Gastroesophageal sphincter (tissue), 4 donors: ENCODE results near the gene TLE3. TPM values are rescaled to one million over a fixed set of nuclear protein-coding genes. Genes with fewer than 3 reads are reported as not detected.

Experiments
- ATAC-seq: fragments of 150-250 bp; one replicate; pipeline ENCODE4 v1.9.1; 2016; ENCODE audit warnings: mild to moderate bottlenecking, moderate library complexity
- H3K27ac ChIP-seq, 4 donors: fragments of 200-600 bp; sonication (generic) in 3 of 4; 1 replicate in 3 of 4; 2 replicates in 1 of 4; pipeline ENCODE4 v1.5.1; 2016 to 2019
- H3K27me3 ChIP-seq: fragments of 200-600 bp; sonication (generic); one replicate; pipeline ENCODE4 v1.5.1; 2019
- H3K36me3 ChIP-seq, 2 donors: fragments of 200-600 bp; sonication (generic); one replicate each; pipeline ENCODE4 v1.5.1; 2019; ENCODE audit warnings: control low read depth in 1 of 2
- H3K4me1 ChIP-seq, 3 donors: fragments of 200-600 bp; sonication (generic); 1 replicate in 2 of 3; 2 replicates in 1 of 3; pipeline ENCODE4 v1.5.1; 2016 to 2019; ENCODE audit warnings: control low read depth in 2 of 3
- H3K4me3 ChIP-seq, 2 donors: fragments of 200-600 bp; sonication (generic); one replicate each; pipeline ENCODE4 v1.5.1; 2019; ENCODE audit warnings: mild to moderate bottlenecking in 1 of 2, moderate library complexity in 1 of 2
- H3K9me3 ChIP-seq, 3 donors: fragments of 200-600 bp; sonication (generic); one replicate each; pipeline ENCODE4 v1.5.1; 2017 to 2019; ENCODE audit warnings: control low read depth in 2 of 3
- CTCF ChIP-seq, 4 experiments: fragments of 200-600 bp in 2 of 4; fragments of 450-650 bp in 2 of 4; sonication (generic) in 1 of 4; IDR thresholded peaks; one replicate each; pipeline ENCODE4 v1.5.1; 2017 to 2019; ENCODE audit warnings: antibody characterized with exemption in 4 of 4, mild to moderate bottlenecking in 2 of 4, moderate library complexity in 2 of 4
- EP300 ChIP-seq: sonication (generic); formaldehyde crosslinking; IDR thresholded peaks from one replicate; pipeline ENCODE4 v1.6.1; 2017; ENCODE audit warnings: antibody characterized with exemption, mild to moderate bottlenecking
- POLR2A ChIP-seq, 2 donors: fragments of 450-650 bp; IDR thresholded peaks; one replicate each; pipeline ENCODE4 v1.6.1; 2017; ENCODE audit warnings: antibody characterized with exemption in 2 of 2, mild to moderate bottlenecking in 2 of 2, moderate library complexity in 1 of 2
- POLR2AphosphoS5 ChIP-seq: sonication (generic); formaldehyde crosslinking; IDR thresholded peaks from one replicate; pipeline ENCODE4 v1.6.1; 2017; ENCODE audit warnings: antibody characterized with exemption
- WGBS, 2 donors: methylation state at CpG; one replicate each; pipeline ENCODE4 v1.1.5; 2018; ENCODE audit warnings: low coverage in 1 of 2; 5-methylcytosine and 5-hydroxymethylcytosine counted together
- total RNA-seq, 4 donors: library from RNA; depleted of rRNA; stranded (reverse); fragments of >200 nt; gene quantifications; one replicate each; pipeline ENCODE4 v1.1.0, GENCODE V29; 2016

Gene TLE3
- total RNA-seq, 4 donors from 2014 or later, result 32.4 to 81.6 (median 62.6) TPM

GRCh38 chr15:70109531-70109930, 11.8 kb upstream of the TLE3 start:
- WGBS, 2 donors, result 89% methylated on average over 3 of the region's 3 CpGs; no CpG with 5 or more reads in 1 of the 2 donors
- no peaks in the 10 kb centered on the region for H3K9me3 ChIP-seq
- H3K4me3 ChIP-seq, result no peak overlapping the region
- no peak for ATAC-seq
- peaks cover 0 to 18% (median 12%) of the 10 kb centered on the region in 3 donors for H3K4me1 ChIP-seq
- TF ChIP-seq POLR2AphosphoS5 (no peak), EP300 (no peak), POLR2A (IDR thresholded peaks at IDR 0.05) (no peak), CTCF (IDR thresholded peaks at IDR 0.05) (no peak)
- no peaks in the 10 kb centered on the region for H3K36me3 ChIP-seq
- no peaks in the 10 kb centered on the region for H3K27me3 ChIP-seq
- H3K27ac ChIP-seq, result no peak overlapping the region

- Histone ChIP-seq H3K4me1 (peaks cover 0 to 31% (median 23%) of the 10 kb centered on the region in 3 donors), H3K9me3 (no peaks in the 10 kb centered on the region), H3K4me3 (no peak overlapping the region), H3K27me3 (no peaks in the 10 kb centered on the region), H3K27ac (no peak overlapping the region), H3K36me3 (no peaks in the 10 kb centered on the region)
- TF ChIP-seq POLR2A (IDR thresholded peaks at IDR 0.05) (no peak), EP300 (no peak), CTCF (IDR thresholded peaks at IDR 0.05) (no peak), POLR2AphosphoS5 (no peak)
- ATAC-seq, result no peak
- 83 to 90% methylated on average over 2 to 6 of the region's 7 CpGs for WGBS, 2 donors
These were observed 6.3 kb upstream of the TLE3 start for GRCh38 chr15:70103880-70104626.

GRCh38 chr15:70102827-70103226, 5.1 kb upstream of the TLE3 start:
- WGBS, 2 donors, result 100% methylated on average over 1 to 2 of the region's 3 CpGs

GRCh38 chr15:70101459-70102113, 3.9 kb upstream of the TLE3 start:
- no peak for ATAC-seq

More at GRCh38 chr15:70102827-70103226, 5.1 kb upstream of the TLE3 start:
- Histone ChIP-seq H3K36me3 (no peaks in the 10 kb centered on the region), H3K27ac (no peak overlapping the region), H3K27me3 (no peaks in the 10 kb centered on the region), H3K4me1 (peaks cover 0 to 42% (median 29%) of the 10 kb centered on the region in 3 donors), H3K9me3 (no peaks in the 10 kb centered on the region), H3K4me3 (no peak overlapping the region)
- TF ChIP-seq EP300, result no peak
- no peak for TF ChIP-seq CTCF (IDR thresholded peaks at IDR 0.05)
- TF ChIP-seq POLR2A (IDR thresholded peaks at IDR 0.05), result no peak
- TF ChIP-seq POLR2AphosphoS5, result no peak
- no peak for ATAC-seq

More at GRCh38 chr15:70101459-70102113, 3.9 kb upstream of the TLE3 start:
- H3K27me3 ChIP-seq, result no peaks in the 10 kb centered on the region
- 6% methylated on average over 12 of the region's 12 CpGs for WGBS, 2 donors
- H3K27ac ChIP-seq, result peak overlapping the region in 3 of 4 donors; percentile 79 to 97 (median 96)
- peaks cover 0 to 42% (median 29%) of the 10 kb centered on the region in 3 donors for H3K4me1 ChIP-seq
- no peaks in the 10 kb centered on the region for H3K36me3 ChIP-seq
- peak overlapping the region in 1 of 2 donors; percentile 93 for H3K4me3 ChIP-seq
- no peaks in the 10 kb centered on the region for H3K9me3 ChIP-seq
- peak; percentile 55 for TF ChIP-seq POLR2AphosphoS5
- peak in 1 of 4 experiments; percentile 23 for TF ChIP-seq CTCF (IDR thresholded peaks at IDR 0.05)
- no peak for TF ChIP-seq POLR2A (IDR thresholded peaks at IDR 0.05)
- no peak for TF ChIP-seq EP300
